ENCODE data around the gene HMGCL.

Gene HMGCL

DNA sequence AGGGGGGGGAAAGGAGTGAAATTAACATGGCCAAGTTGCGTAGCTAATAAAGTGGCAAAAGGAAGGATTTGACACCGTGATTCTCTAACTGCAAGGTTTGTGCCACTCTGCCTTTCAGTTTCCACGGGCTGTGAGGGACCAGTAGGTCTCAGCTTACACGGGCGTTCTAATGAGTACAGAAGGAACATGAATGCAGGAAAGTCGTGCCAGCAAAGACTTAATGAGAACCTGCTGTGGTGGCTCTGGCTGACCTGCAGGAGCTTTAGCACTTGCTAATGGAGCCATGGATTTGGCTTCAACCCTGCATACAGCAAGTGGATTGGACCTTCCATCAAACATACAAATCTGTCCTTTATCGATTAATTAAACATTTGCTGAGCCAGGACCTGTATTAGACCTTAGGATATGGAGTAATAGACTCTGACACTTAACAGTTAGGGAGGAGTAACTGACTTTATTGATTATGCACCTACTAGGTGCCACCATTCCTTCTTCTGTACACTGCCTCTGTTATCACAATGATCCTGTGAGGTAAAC, 62.1 kb downstream of the HMGCL start:
- TF ChIP-seq ZFX (IDR thresholded peaks at IDR 0.05; ENCODE audit: borderline replicate concordance) (no peak), CTCF (IDR thresholded peaks at IDR 0.05) (no peak)
- H3K27ac ChIP-seq, result no peak overlapping the region

GRCh38 chr1:23759277-23759676, 66.0 kb downstream of the HMGCL start:
- no peak overlapping the region for H3K27ac ChIP-seq
- TF ChIP-seq CTCF (IDR thresholded peaks at IDR 0.05) (no peak), ZFX (IDR thresholded peaks at IDR 0.05; ENCODE audit: borderline replicate concordance) (no peak)

DNA sequence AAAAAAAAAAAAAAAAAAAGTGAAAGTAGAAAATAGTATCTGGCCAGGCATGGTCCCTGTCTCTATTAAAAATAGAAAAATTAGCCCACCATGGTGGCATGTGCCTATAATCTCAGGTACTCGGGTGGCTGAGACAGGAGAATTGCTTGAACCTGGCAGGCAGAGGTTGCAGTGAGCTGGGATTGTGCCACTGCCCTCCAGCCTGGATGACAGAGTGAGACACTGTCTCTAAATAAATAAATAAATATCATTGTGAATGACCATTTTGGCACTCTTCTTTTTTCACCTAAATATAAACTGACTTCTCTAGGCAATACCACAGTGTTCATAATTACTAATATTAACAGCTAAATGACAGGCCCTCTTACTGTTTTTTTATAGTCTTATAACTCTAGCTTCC, 67.4 kb downstream of the HMGCL start:
- no peak for TF ChIP-seq CTCF (IDR thresholded peaks at IDR 0.05)
- no peak overlapping the region for H3K27ac ChIP-seq

DNA sequence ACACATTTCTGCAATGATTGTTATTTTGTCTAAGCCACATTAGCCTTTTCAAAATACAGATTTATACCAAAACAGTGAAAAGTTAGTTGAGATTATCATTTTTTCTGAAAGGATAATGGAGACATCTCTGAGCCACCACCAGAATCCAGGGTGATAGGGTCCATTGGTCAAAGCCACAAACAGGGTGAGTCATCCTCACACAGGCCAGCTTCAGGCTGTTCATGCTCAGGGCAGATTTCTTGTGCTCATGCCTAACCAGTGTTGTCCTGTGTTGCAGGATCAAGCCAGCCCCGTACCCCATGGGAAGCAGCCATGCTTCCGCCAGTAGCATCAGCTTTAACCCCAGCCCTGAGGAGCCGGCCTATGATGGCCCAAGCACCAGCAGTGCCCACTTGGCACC, 68.6 kb downstream of the HMGCL start:
- no peak overlapping the region for H3K27ac ChIP-seq
- no peak for TF ChIP-seq CTCF (IDR thresholded peaks at IDR 0.05)
- TF ChIP-seq ZFX (IDR thresholded peaks at IDR 0.05; ENCODE audit: borderline replicate concordance), result no peak

DNA sequence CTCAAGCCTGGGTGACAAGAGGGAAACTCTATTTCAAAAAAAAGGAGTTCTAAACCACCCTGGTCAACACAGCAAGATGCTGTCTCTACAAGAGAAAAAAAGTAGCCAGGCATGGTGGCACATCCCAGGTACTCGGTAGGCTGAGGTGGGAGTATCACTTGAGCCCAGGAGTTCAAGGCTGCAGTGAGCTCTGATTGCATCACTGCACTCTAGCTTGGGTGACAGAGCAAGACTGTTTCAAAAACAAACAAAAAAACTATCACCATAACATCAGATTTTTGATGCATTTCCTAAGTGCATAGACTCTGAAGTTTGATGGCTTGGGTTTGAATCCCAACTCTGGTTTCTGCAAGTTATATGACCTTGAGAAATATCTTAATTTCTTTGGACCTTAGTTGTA, 72.3 kb downstream of the HMGCL start:
- H3K27ac ChIP-seq, result no peak overlapping the region
- no peak for TF ChIP-seq ZFX (IDR thresholded peaks at IDR 0.05; ENCODE audit: borderline replicate concordance)
